GM12892 (cell line): Measurements from ENCODE around the gene TRAPPC1. TPM values are rescaled to one million over a fixed set of nuclear protein-coding genes. Genes with fewer than 3 reads are reported as not detected.

Experiments used
- DNase-seq: peaks from one replicate; pipeline ENCODE4 v3.0.0; 2011; ENCODE audit not compliant: insufficient read length
- FAIRE-seq: peaks from 2 replicates; lab custom pipeline; 2011; peaks lifted over from hg19 to GRCh38; lab: Jason Lieb, UNC
- POLR2A ChIP-seq: IDR thresholded peaks from 2 replicates; pipeline ENCODE4 v1.6.1; 2011; ENCODE audit warnings: low read depth, low read length, control low read depth
- POLR2AphosphoS5 ChIP-seq: IDR thresholded peaks from 2 replicates; pipeline ENCODE4 v1.6.1; 2011; ENCODE audit warnings: low read depth, low read length, control low read depth
- TAF1 ChIP-seq: IDR thresholded peaks from 2 replicates; pipeline ENCODE4 v1.6.1; 2011; ENCODE audit warnings: low read depth, mild to moderate bottlenecking, control low read depth, low read length, borderline replicate concordance
- polyA plus RNA-seq: library from polyadenylated mRNA; unstranded; fragments of >200 nt; gene quantifications from one replicate; pipeline ENCODE4 v1.2.1, GENCODE V29; 2012; ENCODE audit warnings: missing spikeins, inconsistent platforms; ENCODE audit not compliant: missing spikeins

Gene TRAPPC1
- polyA plus RNA-seq, result 166 TPM

GRCh38 chr17:7931709-7932482 lies at the start of gene TRAPPC1, which contains the start of gene CNTROB:
TRAPPC1 (minus strand) TSS chr17:7931946; CDS start chr17:7931829, 117 bp downstream.
CNTROB (plus strand) TSS chr17:7932206; CDS start chr17:7933080, 874 bp downstream.
- DNase-seq (peak; percentile 99), FAIRE-seq (peak; percentile 99)
- TF ChIP-seq TAF1 (no peak), POLR2AphosphoS5 (peak; percentile 80), POLR2A (peak; percentile 74; the same call in 1 of the 2 replicates)

DNA sequence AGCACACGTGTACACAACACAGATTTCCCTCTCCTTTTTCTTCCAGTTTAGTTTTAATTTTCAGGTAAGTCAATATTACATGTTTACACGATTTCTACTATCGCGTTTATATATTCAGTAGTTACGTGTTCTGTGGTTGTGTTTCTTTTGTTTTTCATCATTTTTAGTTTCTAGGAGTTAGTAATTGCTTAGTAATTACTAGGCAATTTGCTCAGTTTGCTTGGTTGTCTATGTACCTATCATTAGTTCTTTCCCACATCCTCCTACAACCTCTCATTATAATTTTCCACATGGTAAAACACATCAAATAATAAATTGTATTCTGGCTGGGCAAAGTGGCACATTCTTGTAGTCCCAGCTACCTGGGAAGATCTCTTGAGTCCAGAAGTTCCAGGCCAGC lies 46.1 kb upstream of the TRAPPC1 start:
- FAIRE-seq (no peak), DNase-seq (no peak)
- TF ChIP-seq POLR2A, result no peak
- TF ChIP-seq POLR2AphosphoS5, result no peak
- TF ChIP-seq TAF1, result no peak

GRCh38 chr17:7977039-7977438 lies 45.3 kb upstream of the TRAPPC1 start:
- FAIRE-seq (no peak), DNase-seq (no peak)
- TF ChIP-seq POLR2AphosphoS5 (no peak), POLR2A (no peak), TAF1 (no peak)

GRCh38 chr17:7974638-7975131 lies 42.9 kb upstream of the TRAPPC1 start:
- no peak for FAIRE-seq
- TF ChIP-seq POLR2A, result no peak
- no peak for TF ChIP-seq TAF1
- no peak for TF ChIP-seq POLR2AphosphoS5
- DNase-seq, result no peak

DNA sequence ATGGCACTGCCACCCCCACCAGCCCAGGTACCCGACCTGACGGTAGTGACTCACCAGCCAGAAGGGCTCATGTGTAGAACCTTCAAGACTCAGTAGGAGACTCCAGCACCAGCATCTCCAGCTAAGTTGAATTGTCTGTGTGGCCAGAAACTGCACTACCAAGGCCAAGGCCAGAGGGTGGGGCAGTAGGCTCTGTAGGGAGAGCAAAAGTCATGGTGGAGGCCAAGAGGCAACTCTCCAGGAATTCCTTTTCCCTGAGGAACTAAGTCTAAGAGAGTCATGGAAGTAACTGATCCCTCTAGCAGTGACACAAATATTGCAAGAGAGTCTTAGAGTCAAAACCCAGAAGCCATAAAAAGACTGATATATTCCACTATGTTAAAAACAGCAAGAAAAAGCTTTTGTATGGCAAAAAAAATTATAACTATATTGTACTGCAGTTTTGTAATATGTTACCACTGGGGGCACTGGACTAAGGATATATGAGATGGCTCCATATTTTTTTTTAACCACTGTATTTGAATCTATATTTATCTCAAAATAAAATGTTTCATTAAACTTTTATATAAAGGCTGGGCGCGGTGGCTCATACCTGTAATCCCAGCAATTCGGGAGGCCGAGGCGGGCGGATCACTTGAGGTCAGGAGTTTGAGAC lies 40.5 kb upstream of the TRAPPC1 start:
- FAIRE-seq (no peak), DNase-seq (no peak)
- TF ChIP-seq POLR2AphosphoS5 (no peak), TAF1 (no peak), POLR2A (no peak)

GRCh38 chr17:7971651-7972050 lies 39.9 kb upstream of the TRAPPC1 start:
- TF ChIP-seq POLR2A (no peak), TAF1 (no peak), POLR2AphosphoS5 (no peak)
- FAIRE-seq, result no peak
- DNase-seq, result no peak

- TF ChIP-seq POLR2A (no peak), POLR2AphosphoS5 (no peak), TAF1 (no peak)
- no peak for DNase-seq
- FAIRE-seq, result no peak
These were observed 37.7 kb upstream of the TRAPPC1 start for GRCh38 chr17:7969433-7969832.

GRCh38 chr17:7967751-7968150 lies 36.0 kb upstream of the TRAPPC1 start:
- DNase-seq (no peak), FAIRE-seq (no peak)
- TF ChIP-seq TAF1, result no peak
- no peak for TF ChIP-seq POLR2AphosphoS5
- no peak for TF ChIP-seq POLR2A

DNA sequence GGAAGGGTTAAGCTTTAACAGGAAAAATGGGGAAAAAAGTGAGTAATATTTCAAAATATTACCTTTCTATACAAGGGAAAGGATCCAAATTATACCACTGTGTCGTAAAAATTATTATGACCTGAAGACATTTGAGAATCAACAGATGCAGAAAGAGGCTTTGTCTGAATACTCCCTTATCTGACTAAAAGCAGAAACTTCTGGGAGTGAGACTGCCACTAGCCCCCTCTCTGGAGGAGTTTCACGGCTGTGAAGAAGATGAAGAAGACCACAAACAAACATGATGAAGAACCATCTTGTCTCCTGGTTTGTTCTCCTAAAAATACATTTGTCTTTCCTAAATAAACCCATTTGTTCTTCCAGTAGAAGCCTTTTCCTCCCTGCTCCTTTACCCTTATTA lies 29.7 kb upstream of the TRAPPC1 start:
- FAIRE-seq (no peak), DNase-seq (no peak)
- TF ChIP-seq POLR2A, result no peak
- TF ChIP-seq POLR2AphosphoS5, result no peak
- TF ChIP-seq TAF1, result no peak

- FAIRE-seq, result no peak
- DNase-seq, result no peak
- no peak for TF ChIP-seq POLR2A
- TF ChIP-seq POLR2AphosphoS5, result no peak
- TF ChIP-seq TAF1, result no peak
These were observed 27.9 kb upstream of the TRAPPC1 start for GRCh38 chr17:7959503-7960253.
